Calu3 (cell line): Measurements from ENCODE around the gene FAM217B. TPM values are rescaled to one million over a fixed set of nuclear protein-coding genes. Genes with fewer than 3 reads are reported as not detected.

ENCODE experiments used
- BruUV-seq: library from RNA; stranded (reverse); fragments of 400-500 nt; replicated peaks from 2 replicates; lab custom pipeline; 2021; lab: Mats Ljungman, UMichigan
- CTCF ChIA-PET: fragments of 300-600 bp; sonication (Branson Sonifier 250); formaldehyde crosslinking; loops from one replicate; lab custom pipeline; 2022; ENCODE audit warnings: antibody characterized with exemption; lab: Charles Lee
- DNase-seq: peaks from one replicate; pipeline ENCODE4 v3.0.0; 2022
- H3K27ac Mint-ChIP-seq: one replicate; pipeline ENCODE4 v1.8.0; 2022; ENCODE audit warnings: mixed read lengths; ENCODE audit not compliant: unreplicated experiment
- H3K27me3 Mint-ChIP-seq: one replicate; pipeline ENCODE4 v1.8.0; 2022; ENCODE audit warnings: mixed read lengths; ENCODE audit not compliant: unreplicated experiment
- H3K36me3 Mint-ChIP-seq: one replicate; pipeline ENCODE4 v1.8.0; 2022; ENCODE audit warnings: mild to moderate bottlenecking, moderate library complexity, mixed read lengths; ENCODE audit not compliant: insufficient read depth, unreplicated experiment
- H3K4me1 Mint-ChIP-seq: one replicate; pipeline ENCODE4 v1.8.0; 2022; ENCODE audit warnings: mild to moderate bottlenecking, low read depth, mixed read lengths; ENCODE audit not compliant: unreplicated experiment
- H3K4me3 Mint-ChIP-seq: one replicate; pipeline ENCODE4 v1.8.0; 2022; ENCODE audit warnings: mild to moderate bottlenecking, low read depth, moderate library complexity, mixed read lengths; ENCODE audit not compliant: unreplicated experiment
- H3K9me3 Mint-ChIP-seq: one replicate; pipeline ENCODE4 v1.8.0; 2022; ENCODE audit warnings: low read depth, mixed read lengths; ENCODE audit not compliant: unreplicated experiment
- CTCF ChIP-seq: fragments of 200-600 bp; IDR thresholded peaks from one replicate; pipeline ENCODE4 v1.8.0; 2022; ENCODE audit warnings: antibody characterized with exemption; ENCODE audit not compliant: unreplicated experiment
- intact Hi-C: fragments of 100-400 bp; cut with micrococcal nuclease; formaldehyde crosslinking; loops from one replicate; pipeline ENCODE4 v1.10.0; 2022; ENCODE audit not compliant: unreplicated experiment
- total RNA-seq: library from RNA; stranded (reverse); gene quantifications from 2 replicates; pipeline ENCODE4 v1.2.3, GENCODE V29; 2022

The FAM217B gene
- total RNA-seq, 1 experiment from 2014 or later, result 34.4 TPM

GRCh38 chr20:59996108-59996507 lies 55.9 kb downstream of the FAM217B start:
- intact Hi-C loops, result no loop called here
- CTCF ChIA-PET, result interaction anchor here (1.1 to 1.4 kb wide), 2 partner anchors 8 to 11 kb away, joined by 3 to 4 read pairs; no protein-coding TSS in a partner anchor
- H3K36me3 Mint-ChIP-seq, result no peaks in the 10 kb centered on the region
- no TSS peak for BruUV-seq
- H3K27me3 Mint-ChIP-seq, result no peaks in the 10 kb centered on the region
- H3K9me3 Mint-ChIP-seq, result no peaks in the 10 kb centered on the region
- H3K4me3 Mint-ChIP-seq, result no peak overlapping the region
- TF ChIP-seq CTCF, result no peak
- no peak for DNase-seq
- no peak overlapping the region for H3K27ac Mint-ChIP-seq
- peaks cover 19% of the 10 kb centered on the region for H3K4me1 Mint-ChIP-seq

- no peaks in the 10 kb centered on the region for H3K9me3 Mint-ChIP-seq
- no peak for TF ChIP-seq CTCF
- no peaks in the 10 kb centered on the region for H3K36me3 Mint-ChIP-seq
- H3K4me1 Mint-ChIP-seq, result peaks cover 19% of the 10 kb centered on the region
- intact Hi-C loops, result no loop called here
- no peak overlapping the region for H3K4me3 Mint-ChIP-seq
- H3K27me3 Mint-ChIP-seq, result no peaks in the 10 kb centered on the region
- no peak for DNase-seq
- BruUV-seq, result no TSS peak
- H3K27ac Mint-ChIP-seq, result no peak overlapping the region
- CTCF ChIA-PET, result interaction anchor here (1.2 kb wide), 2 partner anchors 25 to 231 kb away, joined by 3 read pairs; no protein-coding TSS in a partner anchor
Measured at GRCh38 chr20:59997896-59998295, 57.7 kb downstream of the FAM217B start.

Other genes starting within 250 kb of the FAM217B start
- gene SYCP2, start 6.8 kb upstream of the FAM217B start, total RNA-seq, result 56.0 and 58.1 TPM in 2 replicates
- gene PPP1R3D, start 84 bp upstream of the FAM217B start, total RNA-seq, result 16.6 and 17.9 TPM in 2 replicates
- 0.76 and 1.1 TPM in 2 replicates for gene CDH26, start 18.0 kb downstream of the FAM217B start, total RNA-seq